WTC11 (cell line): ENCODE data around the gene AKR1E2.

Experiments used
- JAZF1 ChIP-seq: fragments of 250-450 bp; sonication (Bioruptor Pico); IDR thresholded peaks from 2 replicates; pipeline ENCODE4 v1.9.0; 2021; ENCODE audit warnings: moderate library complexity, mild to moderate bottlenecking, inconsistent platforms
- NR1H2 ChIP-seq: sonication (generic); formaldehyde crosslinking; IDR thresholded peaks from 2 replicates; pipeline ENCODE4 v1.9.0; 2021; ENCODE audit warnings: mild to moderate bottlenecking, moderate library complexity, missing genetic modification reagents
- ZBTB21 ChIP-seq: sonication (generic); formaldehyde crosslinking; IDR thresholded peaks from 2 replicates; pipeline ENCODE4 v1.8.1; 2023; ENCODE audit warnings: mild to moderate bottlenecking, missing genetic modification reagents, borderline replicate concordance
- ZNF121 ChIP-seq: sonication (generic); formaldehyde crosslinking; IDR thresholded peaks from 2 replicates; pipeline ENCODE4 v1.8.0; 2023; ENCODE audit warnings: missing genetic modification reagents
- TF ChIP-seq, protein P1 (sequence below): fragments of 200-600 bp; IDR thresholded peaks from 2 replicates; pipeline ENCODE4 v1.8.0; 2022; ENCODE audit warnings: antibody characterized with exemption
- TF ChIP-seq, protein P2 (sequence below): sonication (generic); formaldehyde crosslinking; IDR thresholded peaks from 2 replicates; pipeline ENCODE4 v1.8.0; 2022; ENCODE audit warnings: mild to moderate bottlenecking, missing genetic modification reagents

DNA sequence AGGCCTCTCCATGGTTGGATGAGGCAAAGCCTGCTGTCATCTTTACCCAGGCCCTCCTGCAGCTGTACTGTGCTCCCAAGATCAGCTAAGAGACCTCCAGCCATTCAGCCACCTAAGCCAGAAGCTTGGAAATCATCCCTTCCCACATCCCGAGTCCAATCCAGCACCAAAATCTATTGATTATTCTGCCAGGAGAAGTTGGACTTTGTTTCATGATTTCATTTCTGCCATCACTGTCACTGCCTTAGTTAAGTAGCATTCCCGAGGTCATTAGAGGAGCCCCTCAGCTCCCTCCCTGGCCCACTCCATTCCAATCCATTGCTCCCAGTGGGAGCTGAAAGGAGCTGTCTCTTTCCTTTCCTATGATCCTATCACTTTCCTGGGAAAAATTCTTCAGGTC is 14.1 kb downstream of the AKR1E2 start:
- TF ChIP-seq, protein P1, sequence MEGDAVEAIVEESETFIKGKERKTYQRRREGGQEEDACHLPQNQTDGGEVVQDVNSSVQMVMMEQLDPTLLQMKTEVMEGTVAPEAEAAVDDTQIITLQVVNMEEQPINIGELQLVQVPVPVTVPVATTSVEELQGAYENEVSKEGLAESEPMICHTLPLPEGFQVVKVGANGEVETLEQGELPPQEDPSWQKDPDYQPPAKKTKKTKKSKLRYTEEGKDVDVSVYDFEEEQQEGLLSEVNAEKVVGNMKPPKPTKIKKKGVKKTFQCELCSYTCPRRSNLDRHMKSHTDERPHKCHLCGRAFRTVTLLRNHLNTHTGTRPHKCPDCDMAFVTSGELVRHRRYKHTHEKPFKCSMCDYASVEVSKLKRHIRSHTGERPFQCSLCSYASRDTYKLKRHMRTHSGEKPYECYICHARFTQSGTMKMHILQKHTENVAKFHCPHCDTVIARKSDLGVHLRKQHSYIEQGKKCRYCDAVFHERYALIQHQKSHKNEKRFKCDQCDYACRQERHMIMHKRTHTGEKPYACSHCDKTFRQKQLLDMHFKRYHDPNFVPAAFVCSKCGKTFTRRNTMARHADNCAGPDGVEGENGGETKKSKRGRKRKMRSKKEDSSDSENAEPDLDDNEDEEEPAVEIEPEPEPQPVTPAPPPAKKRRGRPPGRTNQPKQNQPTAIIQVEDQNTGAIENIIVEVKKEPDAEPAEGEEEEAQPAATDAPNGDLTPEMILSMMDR, result no peak
- TF ChIP-seq JAZF1 (CRISPR knock-in tag) (no peak), ZNF121 (CRISPR knock-in tag) (no peak), ZBTB21 (no peak), NR1H2 (CRISPR knock-in tag) (no peak)
- TF ChIP-seq, protein P2, sequence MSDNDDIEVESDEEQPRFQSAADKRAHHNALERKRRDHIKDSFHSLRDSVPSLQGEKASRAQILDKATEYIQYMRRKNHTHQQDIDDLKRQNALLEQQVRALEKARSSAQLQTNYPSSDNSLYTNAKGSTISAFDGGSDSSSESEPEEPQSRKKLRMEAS (CRISPR knock-in tag), result no peak
